RKO (cell line): ENCODE results near the gene PADI3.
"Not testable (repeated sequence)": the region's sequence is repeated elsewhere in the genome, so short reads cannot be mapped to it uniquely, and the experiment has no call there.

ENCODE experiments used
- DNase-seq: peaks from one replicate; pipeline ENCODE4 v3.0.0-alpha.2; 2016; ENCODE audit warnings: low spot score

The PADI3 gene

DNA sequence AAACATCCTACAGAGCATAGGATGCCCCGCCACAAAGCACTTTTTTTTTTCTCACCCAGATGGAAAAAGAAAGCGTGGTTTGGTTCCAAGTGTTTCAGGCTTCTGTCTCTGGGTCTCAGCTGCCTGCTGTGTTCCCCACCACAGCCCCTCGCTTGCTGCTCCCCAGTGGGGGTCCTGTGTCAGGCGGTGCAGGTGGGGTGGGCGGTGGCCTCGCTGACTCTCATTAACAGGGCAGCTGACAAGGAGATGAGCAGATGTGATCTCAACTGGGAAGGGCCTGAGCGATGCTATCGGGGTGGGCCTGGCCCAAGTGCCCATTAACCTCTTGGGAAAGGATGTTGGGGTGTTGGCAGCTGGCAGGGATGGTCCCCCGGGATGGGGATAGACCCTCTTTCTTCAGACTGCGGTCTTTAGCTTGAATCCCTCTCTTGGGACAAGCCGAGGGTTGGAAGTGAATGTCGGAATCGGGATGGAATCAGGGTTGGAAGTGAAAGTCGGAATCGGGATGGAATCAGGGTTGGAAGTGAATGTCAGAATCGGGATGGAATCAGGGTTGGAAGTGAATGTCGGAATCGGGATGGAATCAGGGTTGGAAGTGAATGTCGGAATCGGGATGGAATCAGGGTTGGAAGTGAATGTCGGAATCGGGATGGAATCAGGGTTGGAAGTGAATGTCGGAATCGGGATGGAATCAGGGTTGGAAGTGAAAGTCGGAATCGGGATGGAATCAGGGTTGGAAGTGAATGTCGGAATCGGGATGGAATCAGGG is 7.7 kb upstream of the PADI3 start:
- DNase-seq, result not testable (repeated sequence)

DNA sequence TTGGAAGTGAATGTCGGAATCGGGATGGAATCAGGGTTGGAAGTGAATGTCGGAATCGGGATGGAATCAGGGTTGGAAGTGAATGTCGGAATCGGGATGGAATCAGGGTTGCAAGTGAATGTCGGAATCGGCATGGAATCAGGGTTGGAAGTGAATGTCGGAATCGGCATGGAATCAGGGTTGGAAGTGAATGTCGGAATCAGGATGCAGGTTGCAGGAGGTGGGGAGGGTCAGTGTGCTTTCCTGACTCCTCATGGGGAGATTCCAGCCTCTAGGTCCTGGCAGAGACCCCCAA is 7.2 kb upstream of the PADI3 start:
- not testable (repeated sequence) for DNase-seq

DNA sequence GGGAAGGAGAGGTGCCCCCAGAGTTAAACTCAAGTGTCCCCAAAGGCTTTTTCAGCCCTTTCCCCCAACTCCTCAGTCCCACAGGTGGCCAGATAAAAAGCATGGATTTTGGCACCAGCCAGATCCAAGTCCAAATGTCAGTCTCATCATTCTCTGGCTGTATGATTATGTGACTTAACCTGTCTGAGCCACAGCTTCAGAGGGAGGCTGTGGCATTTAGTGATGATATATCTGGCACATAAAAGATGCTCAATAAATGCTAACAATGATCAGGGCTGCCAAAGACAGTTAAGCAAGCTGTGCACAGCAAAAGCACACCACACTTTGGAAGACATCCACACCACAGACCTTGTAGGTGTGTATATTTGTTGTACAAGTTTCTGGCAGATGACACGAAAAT is 5.6 kb upstream of the PADI3 start:
- DNase-seq, result no peak

DNA sequence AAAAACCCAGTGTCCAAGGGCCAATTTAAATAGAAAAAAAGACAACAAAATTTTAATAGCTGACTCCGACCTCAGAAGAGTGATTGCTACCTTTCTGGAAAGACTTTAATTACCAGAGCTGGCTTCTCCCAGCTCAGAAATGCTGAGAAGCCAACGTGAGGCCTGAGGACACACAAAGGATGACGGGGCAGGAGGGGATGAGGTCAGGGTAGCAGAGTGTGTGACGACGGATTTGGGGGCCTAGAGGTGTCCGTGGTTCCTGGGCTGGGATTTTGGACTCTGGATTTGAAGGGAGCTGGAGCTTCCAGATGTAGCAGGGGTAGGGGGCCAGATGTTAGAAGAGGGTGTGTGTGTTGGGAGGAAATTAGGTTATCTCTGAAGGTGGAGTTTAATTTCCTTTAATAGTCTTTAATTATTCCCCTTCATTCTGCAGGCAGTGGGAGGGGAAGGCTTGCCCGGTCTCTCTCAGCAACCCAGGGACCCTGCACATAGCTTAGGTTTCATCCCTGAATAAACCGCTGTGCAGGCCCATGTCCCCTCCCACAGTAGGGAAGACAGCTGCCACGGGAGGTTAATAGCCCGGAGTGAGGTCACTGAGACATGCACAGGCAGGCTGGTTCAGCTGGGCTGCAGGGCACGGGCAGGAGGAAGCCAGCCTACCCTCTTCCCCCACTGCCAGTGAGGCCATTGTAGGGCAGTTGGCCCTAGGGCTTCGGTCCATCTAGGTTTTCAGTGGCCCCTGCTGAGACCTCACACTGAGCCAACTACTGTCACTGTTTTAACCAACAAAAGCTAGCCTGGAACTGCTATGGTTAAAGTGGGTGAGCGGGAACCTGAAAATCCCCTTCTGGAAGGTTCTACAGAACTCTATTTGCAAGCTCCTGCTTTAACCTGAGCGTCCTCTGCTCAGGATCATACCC is 3.8 kb upstream of the PADI3 start:
- no peak for DNase-seq

DNA sequence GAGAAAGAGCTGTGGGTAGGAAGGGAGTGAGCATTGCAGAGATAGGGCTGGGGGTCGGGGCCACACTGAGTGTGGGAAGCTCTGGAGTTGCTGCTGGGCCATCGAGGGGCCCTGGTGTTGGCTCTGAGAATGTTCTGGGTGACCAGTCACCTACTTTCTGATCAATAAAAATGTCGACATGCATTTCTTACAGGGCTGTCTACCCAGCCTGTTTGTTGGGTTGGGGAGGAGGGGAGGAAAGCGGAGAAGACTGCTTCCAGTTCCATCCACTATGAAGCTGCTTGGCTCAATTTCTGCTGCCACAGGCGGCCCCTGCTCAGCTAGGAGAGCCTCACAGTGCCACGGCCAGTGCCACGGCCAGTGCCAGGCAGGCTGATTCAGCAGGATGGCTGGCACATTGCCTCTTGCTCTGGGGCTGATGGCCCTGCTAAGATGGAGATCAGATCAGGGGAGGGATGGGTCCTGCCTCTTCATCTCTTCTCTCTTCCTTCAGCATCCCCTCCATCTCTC is 3.0 kb upstream of the PADI3 start:
- DNase-seq, result no peak

DNA sequence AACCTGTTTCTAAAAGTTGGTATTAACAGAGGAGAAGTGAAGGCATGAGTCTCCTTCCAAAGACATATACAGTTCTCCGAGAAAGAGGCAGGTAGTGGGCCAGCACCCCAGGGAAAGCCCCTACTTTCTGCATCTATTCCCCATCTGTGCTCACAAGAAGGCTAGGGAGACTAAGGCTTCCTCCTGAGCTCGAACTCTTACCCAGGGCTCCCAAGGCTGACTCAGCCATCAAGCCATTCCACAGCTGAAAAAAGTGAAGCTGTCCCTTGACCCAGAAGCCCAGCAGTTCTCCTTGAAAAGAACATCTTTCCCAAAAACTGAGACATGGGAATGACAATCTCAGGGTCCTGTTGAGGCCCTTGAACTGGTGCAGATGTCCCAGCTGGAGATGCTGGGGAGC is 1.9 kb upstream of the PADI3 start:
- DNase-seq, result no peak

DNA sequence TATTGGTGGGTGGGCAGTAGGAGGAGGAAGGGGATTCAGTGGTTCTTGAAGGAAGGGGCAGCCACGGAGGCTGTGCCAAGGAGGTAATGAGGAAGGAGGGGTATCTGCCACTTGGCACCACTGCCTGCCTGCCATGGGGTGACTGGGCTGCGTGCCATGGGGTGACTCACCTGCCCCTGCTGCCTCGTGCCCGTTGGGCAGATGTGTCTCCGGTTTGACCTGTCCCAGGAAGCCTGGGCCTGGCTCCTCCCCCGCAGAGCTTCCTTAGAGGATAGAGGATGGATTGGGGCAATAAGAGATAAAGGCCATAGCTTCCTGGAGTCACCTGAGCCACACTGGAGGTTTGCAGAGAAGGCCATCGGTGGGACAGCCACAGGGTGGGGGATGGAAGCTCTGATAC is 1.7 kb downstream of the PADI3 start:
- DNase-seq, result no peak

DNA sequence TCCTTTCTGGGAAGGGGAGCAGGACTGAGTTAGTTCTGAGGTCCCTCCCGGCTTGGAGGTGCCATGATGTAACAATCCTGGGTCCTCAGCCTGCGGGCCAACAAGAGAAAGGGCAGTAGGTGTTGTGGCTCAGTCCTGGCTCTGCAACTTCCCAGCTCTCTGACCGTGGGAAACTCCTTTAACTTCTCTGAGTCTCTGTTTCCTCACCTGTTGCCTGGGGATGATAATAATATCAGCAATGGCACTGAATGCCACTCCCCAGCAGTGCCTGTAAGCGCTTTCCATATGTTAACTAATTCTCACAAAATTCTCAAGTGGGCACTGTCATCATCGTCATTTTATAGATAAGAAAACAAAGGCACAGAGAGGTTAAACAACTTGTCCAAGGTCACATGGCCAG is 2.3 kb downstream of the PADI3 start:
- DNase-seq, result no peak

DNA sequence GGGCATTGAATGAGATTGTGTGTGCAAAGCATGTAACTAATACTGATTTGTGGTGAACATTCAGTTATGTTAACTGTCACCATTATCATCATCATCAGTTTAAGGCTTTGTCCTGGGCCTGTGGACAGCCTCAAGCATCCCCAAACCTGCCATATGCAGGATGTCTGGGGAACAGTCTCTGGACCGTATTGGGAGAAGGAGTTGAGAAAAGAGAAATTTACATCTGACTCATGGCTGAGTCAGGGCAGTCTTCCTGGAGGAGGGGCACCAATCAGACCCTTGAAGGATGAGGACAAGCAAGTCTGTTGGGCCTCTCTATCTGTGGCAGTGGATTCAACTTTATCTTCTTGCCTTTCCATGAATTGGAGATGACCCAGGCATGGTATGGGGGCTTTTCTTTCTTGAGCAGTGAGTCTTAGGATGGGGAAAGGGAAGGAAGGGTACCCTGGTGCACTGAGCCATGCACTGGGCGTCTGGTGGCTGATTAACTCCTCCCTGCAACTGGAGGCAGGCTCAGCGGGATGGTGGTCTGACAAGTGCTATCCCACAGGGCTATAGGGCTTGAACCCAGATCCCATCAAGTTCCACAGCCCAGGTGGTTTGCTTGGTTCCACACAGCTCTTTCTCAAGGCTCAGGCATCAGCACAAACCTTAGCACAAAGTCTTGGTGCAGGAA is 2.9 kb downstream of the PADI3 start:
- DNase-seq, result peak; percentile 54

DNA sequence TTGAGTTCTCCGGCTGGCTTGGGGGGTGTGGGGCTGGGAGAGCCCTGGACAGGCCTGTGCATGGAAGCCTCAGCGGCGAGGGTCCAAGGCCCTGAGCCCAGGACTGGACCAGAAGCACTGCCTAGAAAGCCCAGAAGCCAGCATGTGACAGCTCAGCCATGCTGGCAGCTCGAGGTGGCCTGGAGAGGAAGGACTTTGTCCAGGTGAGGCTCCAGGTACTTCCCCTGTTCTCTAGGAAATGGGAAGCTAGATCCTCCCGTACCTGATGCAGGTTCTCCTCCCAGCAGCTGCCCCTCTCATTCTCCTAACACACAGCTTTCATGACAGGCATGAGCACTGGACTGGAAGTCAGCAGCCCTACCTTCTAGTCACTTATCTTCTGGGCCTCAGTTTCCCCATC is 6.4 kb downstream of the PADI3 start:
- no peak for DNase-seq

DNA sequence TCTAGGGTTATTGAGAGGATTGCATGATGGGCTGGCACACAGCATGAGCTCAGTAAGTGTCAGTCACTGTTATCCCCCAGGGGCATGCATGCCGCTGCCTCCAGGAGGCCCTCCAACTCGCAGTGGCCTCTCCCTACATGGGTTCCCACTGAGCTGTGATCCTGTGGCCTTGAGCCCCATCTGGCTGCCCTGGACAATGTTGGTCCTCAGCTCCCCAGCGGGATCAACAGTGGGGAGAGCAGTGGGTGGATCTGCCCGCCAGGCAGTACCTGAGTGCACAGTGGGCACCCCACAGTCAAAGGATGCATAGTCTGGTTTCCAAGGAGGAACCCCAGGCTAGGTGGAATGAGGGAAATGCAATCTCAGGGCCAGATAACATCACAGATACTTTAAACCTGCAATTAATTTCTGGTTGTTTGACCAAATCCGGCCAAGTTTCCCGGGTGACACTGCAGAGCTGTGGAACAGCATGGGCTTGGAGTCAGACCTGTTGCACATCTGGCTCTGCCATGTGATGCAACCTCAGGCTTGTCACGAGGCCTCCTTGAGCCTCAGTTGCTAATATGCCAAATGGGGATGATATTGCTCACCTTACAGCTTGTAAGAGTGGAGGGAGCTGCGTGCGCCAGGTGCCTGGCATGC is 9.3 kb downstream of the PADI3 start:
- DNase-seq, result no peak

DNA sequence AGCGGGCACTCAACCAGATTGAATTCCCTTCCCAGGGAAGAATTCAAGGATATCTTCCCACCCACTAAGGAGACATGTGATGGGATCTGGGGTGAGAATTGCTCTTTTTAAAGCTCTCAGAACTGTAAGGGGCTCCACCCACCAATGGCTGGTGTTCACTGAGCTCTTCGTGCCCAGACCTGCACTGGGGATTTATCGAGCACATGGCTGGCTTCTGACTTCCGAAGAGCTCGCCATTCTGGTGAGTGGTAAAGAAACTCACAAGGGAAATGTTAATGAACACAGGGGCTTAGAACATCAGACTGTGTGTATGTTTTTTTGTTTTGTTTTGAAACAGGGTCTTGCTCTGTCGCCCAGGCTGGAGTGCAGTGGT is 9.8 kb downstream of the PADI3 start:
- DNase-seq, result no peak

DNA sequence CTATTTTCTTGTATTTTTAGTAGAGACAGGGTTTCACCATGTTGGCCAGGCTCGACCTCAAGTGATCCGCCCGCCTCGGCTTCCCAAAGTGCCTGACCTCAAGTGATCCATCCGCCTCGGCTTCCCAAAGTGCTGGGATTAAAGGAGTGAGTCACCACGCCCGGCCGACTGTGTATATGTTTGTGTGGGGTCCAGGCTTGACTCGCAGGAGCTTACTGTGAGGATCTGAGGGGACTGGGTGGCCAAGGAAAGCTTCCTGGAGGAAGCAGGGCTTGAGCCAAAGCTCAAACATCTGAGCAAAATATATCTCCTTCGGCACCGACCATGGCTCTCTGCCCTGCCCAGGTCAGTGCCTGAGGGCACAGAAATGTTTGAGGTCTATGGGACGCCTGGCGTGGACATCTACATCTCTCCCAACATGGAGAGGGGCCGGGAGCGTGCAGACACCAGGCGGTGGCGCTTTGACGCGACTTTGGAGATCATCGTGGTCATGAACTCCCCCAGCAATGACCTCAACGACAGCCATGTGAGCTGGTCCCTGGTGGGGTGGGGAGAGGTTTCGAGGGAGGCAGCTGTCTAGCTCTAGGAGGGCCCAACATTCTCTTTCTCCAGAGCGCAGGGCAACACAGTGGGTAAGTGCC is 10.5 kb downstream of the PADI3 start:
- DNase-seq, result no peak

DNA sequence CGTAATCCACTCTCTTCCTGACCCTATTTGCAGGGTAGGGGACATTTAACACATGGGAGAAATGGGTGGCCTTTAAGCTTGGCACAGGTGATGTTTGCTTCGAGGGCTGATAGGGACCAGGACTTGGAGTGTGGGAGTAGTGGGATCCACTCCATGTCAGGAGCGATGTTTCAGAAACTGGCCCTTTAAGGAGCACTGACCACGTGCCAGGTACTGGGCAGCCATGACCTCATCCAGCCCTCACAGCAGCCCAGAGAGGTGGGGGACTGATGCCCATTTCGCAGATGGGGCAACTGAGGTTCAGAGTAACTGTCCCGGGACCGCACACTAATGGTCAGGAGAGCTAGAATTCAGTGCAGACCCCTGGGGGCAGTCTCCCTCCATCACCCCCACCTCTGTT is 11.4 kb downstream of the PADI3 start:
- no peak for DNase-seq

DNA sequence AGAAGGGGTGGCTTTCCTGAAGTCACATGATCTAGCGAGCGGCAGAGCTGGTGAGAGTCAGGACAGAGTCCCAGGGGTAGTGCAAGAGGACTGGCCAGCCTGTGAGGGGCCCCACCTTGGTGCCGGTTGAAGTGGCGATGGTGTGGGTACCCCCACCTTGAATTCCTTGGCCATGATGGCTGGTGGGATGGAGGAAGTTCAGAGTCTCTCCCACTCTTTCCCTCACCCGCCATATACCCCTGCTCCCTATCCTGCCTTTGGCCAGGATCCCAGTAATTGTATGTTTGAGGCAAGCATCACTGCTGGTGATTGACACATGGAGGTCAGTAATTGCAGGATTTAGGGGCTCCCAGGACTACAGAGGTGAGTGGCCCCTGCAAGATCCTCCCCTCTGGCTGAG is 11.8 kb downstream of the PADI3 start:
- no peak for DNase-seq

DNA sequence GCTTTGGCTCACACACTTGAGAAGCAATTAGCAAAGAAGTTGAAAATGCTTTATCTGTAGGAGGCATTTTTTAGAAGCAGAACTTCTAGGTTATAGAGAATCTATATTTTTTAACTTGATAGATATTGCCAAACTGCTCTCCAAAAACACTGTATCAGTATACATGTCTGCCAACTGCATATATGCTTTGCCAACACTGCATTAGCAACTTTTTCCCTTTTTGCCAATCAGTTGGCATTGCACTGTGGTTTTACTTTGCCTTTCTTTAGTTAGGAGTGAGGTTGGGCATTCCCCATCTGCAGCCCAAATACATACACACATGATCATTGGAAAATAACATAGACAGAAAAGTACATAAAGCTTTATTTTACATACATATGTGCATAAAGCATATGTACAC is 15.0 kb downstream of the PADI3 start:
- DNase-seq, result no peak

DNA sequence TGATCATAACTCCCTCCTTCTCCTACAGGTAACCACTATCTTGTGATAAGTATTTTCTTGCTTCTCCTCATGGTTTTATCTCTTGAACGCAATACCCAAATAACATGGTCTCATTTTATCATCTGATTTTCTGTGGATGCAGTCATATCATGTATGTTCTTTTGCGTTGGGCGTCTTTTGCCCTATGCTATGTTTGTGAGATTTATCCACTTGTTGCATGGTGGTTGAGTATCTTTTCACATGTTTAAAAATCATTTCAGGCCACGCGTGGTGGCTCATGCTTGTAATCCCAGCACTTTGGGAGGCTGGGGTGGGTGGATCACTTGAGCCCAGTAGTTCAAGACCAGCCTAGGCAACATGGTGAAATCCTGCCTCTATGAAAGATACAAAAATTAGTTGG is 15.6 kb downstream of the PADI3 start:
- DNase-seq, result no peak

DNA sequence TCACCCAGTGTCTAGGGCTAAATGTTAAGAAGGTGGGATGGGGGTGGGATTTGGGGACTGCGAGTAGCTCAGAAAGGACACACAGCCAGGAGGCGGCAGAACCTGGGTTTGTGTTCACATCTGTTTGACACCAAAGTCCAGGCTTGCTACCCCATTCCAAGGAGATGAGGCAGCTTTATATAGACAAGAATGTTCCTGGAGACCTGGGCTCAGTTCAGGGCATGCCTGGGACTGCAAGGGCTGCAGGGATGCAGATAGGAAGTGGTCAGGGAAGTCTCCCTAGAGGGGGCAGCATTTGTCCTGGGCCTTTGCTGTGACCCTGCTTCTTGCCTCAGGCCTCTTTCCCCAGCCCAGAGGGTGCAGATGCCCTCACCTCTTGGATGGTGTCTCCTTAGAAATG is 16.3 kb downstream of the PADI3 start:
- no peak for DNase-seq

DNA sequence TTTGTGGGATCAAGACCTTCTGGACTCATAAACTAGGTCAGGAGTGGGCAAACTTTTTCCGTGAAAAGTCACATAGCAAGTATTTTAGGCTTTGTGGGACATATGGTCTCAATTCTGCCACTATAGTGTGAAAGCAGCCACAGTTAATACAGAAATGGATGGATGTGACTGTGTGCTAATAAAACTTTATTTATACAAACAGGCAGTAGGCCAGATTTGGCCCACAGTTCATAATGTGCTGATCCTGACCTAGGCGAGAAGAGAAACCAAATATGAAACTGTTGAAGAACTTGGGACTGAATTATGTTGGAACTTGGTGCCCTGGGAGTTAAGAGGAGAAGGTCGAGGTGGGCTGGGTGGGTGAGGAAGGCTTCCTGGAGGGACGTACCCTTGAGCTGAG is 17.1 kb downstream of the PADI3 start:
- DNase-seq, result no peak

DNA sequence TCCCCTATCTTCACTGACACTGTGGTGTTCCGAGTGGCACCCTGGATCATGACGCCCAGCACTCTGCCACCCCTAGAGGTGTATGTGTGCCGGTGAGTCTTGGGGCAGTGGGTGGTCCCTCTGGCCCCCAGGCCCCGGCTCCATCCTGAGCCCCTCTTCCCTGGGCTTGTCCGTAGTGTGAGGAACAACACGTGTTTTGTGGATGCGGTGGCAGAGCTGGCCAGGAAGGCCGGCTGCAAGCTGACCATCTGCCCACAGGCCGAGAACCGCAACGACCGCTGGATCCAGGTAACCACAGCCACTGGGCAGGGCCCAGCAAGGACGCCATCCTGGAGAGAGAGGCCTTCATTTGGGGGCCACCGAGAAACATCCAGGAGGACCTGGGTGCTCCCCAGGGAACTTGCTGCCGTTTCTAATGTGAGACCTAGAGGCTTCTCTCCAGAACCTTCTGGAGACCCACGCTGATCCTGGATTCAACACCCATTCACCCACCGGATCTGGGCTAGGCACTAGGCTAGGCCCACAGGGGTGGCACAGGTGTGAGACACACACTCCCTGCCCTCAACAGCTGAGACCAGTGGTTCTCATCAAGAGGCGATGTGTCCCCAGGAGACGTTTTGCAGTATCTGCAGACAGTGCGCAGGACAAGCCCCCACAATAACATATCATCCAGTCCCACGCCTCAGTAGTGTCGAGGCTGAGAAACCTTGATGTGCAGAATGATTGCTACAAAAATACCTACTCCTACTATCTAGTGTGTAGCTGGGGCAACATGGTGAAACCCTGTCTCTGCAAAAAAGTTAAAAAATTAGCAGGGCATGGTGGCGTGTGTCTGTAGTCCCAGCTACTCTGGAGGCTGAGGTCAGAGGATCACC is 22.2 kb downstream of the PADI3 start:
- DNase-seq, result no peak

DNA sequence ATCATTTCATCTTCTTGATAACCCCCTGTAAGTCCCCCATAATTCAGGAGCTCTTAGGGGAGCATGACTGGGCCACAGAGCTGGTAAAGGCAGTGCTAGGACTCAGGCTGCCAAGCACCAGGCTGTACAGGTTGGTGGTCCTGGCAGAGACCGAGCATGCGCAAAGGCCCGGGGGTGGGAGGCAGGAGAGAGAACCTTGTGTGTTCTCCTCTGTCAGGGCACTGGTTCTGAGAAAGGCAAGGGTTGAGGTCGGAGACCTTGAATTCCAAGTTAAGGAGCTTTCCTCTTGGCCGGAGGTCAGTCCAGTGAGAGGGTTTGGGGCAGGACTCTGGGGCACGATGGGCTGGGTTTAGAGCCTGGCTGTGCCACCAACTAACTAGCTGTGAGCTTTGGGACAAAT is 23.2 kb downstream of the PADI3 start:
- DNase-seq, result no peak
